LoVo (cell line): ENCODE measurements around the gene NAP1L4.
A peak's percentile ranks its signal among the peaks of the same experiment; 100 is the strongest.
"Not testable (repeated sequence)": the region's sequence is repeated elsewhere in the genome, so short reads cannot be mapped to it uniquely, and the experiment has no call there.

Source experiments
- DNase-seq: peaks from one replicate; pipeline ENCODE4 v3.0.0-alpha.2; 2016; ENCODE audit warnings: low spot score

Gene NAP1L4

DNA sequence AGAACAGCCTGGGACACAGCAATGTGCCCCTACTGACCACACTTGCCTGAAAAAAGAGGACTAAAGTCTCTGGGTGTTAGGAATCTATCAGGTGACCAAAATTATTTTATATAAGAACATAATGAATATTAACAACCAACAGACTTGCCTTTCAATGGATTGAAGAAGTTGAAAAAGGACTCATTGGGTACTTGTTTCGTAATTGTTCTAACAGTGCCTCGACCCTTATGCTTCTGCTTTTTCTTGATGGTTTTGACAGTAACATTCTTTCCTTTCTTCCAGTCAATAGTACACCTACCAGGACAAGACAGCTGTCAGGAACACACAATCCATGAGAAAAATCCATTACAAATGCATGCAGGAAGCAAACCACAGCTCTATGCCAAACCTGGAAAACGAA, 33.9 kb downstream of the NAP1L4 start:
- no peak for DNase-seq

GRCh38 chr11:2955906-2956476, 36.1 kb downstream of the NAP1L4 start:
- DNase-seq, result no peak

DNA sequence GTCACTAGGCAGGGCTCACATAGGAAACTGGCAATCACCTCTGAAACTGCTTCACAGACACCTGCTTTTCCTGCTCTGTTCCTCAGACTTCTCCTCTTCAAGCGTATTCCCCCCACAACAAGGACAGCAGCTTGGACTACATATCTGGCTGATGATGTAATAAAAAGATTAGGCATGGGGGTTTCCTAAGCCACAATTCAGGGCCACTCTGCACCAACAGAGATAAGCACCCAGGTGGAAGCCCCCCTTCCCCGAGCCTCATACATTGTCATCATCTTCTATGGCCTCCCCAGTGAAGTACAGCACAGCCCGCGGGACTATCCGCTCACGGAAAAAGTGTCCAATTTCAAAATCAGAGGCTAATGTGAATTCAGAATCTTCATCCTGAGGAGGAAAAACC, 37.9 kb downstream of the NAP1L4 start:
- no peak for DNase-seq

DNA sequence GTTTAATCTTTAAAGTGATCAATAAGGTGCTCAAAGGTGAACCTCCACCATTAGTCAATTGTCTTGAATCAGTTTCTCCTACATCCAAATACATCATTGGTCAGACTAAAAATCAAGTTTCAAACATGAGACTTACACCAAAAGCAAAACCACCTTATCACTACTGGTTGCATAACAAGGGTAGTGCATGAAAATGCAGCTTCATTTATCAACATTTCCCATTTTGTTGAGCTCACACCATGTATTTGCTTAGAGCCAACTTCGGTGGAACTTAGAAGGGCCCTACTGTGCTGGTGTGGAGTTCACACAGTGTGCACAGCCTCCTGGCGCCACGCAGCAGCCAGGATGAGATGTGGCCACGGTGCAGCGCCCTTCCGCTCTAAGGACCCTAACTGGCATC, 39.8 kb downstream of the NAP1L4 start:
- DNase-seq, result no peak

DNA sequence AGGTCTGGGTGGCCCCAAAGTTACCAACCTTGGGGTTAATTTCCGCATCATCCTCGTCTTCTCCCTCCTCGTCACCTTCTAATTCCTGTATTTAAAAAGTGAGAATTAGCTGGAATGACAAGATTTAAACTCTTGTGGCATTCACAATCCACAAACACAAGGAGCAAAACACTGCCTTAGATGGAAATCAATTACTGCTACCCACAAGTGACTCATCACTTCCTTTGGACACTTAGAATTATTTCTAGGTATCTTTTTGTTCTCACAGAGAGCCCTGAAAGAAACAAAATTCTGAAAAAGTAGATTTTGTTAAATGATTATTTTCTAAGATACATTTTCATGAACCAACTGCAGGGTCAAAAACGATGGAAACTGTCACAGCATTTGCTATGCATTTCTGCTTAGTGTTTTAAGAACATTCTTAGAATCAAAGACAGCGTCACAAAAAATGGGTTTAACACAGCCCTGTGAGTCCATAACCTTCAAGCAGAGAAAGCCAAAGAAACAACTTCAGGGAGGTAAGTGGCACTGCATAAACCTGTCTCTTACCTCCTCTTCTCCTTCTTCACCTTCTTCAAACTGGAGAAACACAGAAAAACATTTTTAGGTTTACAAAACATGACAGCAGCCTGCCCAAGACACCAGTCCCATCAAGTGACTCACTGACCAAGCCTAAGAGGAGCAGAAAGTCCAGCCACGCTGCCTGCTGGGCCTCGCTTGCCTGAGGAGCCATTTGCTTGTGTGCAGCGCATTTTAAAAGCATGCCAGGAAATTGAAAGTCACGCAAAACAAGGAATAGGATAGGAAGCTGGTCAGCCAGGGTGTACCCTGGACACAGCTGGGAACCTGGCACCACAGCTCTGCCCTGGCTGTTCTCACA, 40.7 kb downstream of the NAP1L4 start:
- no peak for DNase-seq

DNA sequence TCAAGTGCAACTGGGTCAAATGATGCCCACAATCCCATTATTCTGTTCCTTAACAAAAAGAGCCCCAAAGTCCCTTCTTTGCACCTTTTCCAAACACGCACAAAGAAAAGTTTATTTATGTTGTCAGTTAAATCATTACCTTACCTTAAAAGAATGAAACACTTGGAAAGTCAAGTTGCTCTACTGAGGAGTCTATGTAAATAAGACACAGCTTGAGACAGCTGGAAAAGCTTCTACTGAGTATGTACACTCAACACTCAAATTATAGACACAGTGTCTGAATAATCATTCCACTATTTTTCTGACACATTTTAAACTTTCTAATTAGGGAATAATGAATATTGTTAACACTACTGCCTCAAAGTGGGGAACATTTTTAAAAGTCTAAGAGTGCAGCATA, 41.3 kb downstream of the NAP1L4 start:
- no peak for DNase-seq

- no peak for DNase-seq
Measured at GRCh38 chr11:2949920-2950319, 42.2 kb downstream of the NAP1L4 start.

GRCh38 chr11:2947744-2948143, 44.4 kb downstream of the NAP1L4 start:
- DNase-seq, result no peak

- DNase-seq, result no peak
Measured at GRCh38 chr11:2945757-2946287, 46.3 kb downstream of the NAP1L4 start.

DNA sequence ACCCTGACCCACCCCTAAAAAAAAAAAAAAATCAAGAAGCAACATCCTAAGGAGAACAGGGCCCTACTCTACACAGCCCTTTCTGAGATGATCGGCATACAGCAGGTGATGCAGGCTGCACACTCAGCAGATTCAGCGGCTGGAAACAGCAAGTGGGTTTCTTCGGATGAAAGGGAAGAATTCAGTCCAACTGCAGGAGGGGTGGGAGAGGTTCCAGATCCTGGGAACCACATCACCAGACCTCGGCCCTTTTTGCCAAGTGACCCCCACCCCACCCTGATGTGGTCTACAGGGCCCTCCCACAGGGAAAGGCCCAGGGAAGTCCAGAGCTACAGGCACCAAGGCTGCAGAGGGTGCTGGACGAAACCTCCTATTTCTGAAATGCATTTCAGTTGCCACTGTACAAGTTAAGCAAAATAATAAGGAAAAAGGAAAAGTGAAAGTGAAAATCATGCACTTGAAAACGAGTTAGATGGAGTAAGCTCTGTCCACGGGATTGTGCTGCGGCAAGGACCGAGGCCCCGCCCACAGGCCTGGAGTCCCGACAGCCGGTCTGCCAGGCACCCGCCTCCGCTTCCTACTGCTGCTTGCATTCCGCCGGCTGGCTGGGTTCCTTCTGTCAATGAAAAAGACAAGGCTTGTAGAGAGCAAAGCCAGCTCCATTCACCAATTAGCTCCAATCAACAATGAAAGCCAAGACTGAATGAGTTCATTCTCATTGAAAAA, 46.9 kb downstream of the NAP1L4 start:
- DNase-seq, result no peak

DNA sequence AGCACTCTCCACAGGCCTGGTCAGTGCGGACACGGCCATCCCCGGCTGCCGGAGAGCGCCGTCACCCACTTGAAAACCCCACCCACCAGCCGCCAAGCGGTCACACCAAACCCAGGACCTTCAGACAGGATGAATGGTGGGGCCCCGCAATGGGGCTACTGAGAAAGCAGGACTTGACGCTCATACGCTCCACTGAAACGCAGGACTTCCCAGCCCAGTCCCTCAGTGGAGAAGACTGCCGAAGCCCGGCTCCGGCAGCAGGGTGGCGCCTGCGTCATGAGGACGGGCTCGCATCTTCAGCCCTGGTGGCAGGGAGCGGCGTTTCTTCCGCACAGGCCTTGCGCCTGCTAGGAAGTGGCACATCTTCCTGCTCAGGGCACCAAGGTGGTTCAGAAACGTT, 47.6 kb downstream of the NAP1L4 start:
- no peak for DNase-seq

- no peak for DNase-seq
Measured at GRCh38 chr11:2943711-2944118, 48.4 kb downstream of the NAP1L4 start.

DNA sequence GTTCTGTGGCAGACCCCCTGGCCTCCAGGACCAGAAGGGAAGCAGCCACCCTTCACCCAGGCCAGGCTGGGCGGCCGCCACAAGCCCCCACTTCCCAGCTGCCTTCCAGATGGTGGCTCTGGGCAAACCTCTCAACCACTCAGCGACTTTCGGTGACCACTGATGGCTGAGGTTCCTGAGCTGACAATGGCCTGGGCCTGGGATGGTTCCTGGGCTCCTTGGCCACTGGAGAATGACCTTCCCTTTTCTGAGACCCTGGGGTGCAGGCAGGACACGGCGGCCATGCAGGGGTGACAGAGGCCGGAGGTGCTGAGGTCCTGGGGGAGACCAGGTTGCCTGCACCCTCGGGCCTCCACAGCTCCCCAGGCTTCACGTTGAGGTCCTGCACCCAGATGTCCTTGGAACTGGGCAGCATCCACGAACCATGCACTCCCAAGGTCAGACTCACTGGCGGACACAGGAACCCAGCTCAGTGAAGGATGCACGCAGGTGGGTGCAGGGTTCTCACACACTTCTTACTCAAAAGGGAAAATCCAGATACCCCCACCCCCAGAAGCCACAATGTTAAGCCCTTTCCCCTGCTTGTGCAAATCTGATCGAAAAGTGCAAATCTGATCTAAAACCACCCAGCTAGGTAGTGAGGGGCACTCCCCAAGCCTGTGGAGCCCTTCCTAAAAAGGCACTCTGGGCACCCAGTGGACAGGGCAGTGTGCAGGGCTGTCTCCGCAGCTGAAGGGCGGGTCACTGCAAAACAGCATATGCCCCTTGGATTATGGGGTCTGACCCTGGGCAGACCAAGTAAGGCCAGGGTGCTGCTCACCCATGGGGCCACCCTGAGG, 49.0 kb downstream of the NAP1L4 start:
- no peak for DNase-seq

- DNase-seq, result no peak
Measured at GRCh38 chr11:2942447-2942846, 49.7 kb downstream of the NAP1L4 start.

- peak; percentile 55 for DNase-seq
Measured at GRCh38 chr11:2940921-2941821, 51.0 kb downstream of the NAP1L4 start.

DNA sequence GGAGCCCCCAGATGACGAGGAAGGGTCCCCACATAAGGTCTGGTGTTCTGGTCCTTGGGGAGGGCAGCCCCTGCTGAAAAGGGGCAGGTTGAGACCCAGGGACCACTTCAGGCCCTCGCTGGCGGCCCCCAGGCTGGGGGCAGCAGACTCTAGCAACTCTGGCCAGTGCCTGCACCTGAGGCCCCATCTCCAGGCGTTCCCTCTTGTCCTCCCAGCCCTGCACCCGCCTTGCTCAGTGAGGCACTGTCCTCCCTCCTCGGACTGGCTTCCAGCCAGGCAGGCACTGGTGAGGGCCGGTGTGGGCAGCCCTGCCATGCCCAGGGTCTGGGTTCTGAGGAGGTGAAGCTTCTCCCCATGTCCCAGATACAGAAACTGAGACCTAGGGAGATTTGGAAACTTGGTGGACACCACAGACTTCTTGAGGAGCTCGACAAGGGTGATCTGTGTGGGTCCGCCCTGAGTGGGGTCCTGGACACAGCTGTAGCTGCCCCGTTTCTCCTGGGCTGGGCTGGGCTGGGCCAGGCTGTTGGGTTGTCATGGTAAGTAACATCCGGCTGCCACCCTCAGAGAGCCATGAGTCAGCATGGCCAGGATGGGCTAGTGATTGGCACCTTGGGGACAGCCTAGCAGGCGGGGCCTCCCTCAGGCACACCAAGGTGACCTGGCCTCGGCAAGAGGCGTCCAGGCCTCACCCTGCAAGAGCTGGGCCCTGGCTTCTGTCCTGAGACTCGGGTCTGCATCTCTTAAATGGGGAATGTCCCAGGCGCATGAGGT, 51.8 kb downstream of the NAP1L4 start:
- peak; percentile 76 for DNase-seq

- not testable (repeated sequence) for DNase-seq
Measured at GRCh38 chr11:2938458-2939418, 53.4 kb downstream of the NAP1L4 start.

DNA sequence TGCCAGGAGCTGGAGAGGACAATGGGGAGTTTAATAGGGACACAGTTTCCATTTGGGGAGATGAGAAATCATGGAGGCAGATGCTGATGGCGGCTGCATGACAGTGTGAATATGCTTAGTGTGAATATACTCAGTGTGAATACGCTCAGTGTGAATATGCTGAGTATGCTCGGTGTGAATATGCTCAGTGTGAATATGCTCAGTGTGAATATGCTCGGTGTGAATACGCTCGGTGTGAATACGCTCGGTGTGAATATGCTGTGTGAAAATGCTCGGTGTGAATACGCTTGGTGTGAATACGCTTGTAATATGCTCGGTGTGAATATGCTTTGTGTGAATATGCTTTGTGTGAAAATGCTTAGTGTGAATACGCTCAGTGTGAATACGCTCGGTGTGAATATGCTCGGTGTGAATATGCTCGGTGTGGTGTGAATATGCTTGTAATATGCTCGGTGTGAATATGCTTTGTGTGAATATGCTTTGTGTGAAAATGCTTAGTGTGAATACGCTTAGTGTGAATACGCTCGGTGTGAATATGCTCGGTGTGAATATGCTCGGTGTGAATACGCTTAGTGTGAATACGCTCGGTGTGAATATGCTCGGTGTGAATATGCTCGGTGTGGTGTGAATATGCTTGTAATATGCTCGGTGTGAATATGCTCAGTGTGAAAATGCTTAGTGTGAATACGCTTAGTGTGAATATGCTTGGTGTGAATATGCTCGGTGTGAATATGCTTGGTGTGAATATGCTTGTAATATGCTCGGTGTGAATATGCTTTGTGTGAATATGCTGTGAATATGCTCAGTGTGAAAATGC, 54.3 kb downstream of the NAP1L4 start:
- not testable (repeated sequence) for DNase-seq
